Small intestine (tissue), 7 donors: ENCODE results near the gene RNF207. TPM values are rescaled to one million over a fixed set of nuclear protein-coding genes. Genes with fewer than 3 reads are reported as not detected.
"Not testable (repeated sequence)": the region's sequence is repeated elsewhere in the genome, so short reads cannot be mapped to it uniquely, and the experiment has no call there.

Source experiments
- DNase-seq, 2 donors: peaks; one replicate each; pipeline versions ENCODE4 v3.0.0 to v3.0.0-alpha.2; 2013
- FAIRE-seq: peaks from 2 replicates; lab custom pipeline; 2012; peaks lifted over from hg19 to GRCh38; lab: Jason Lieb, UNC
- H3K27ac ChIP-seq, 3 donors: one replicate each; pipeline ENCODE4 v1.5.1; 2013; ENCODE audit warnings: low read length in 2 of 3, mild to moderate bottlenecking in 2 of 3, control low read depth in 1 of 3, inconsistent platforms in 1 of 3, low read depth in 1 of 3, moderate library complexity in 1 of 3
- H3K27me3 ChIP-seq, 3 donors: one replicate each; pipeline ENCODE4 v1.6.1; 2013; ENCODE audit warnings: low read length in 3 of 3, inconsistent platforms in 1 of 3; ENCODE audit not compliant: control insufficient read depth in 3 of 3, insufficient read depth in 3 of 3
- H3K36me3 ChIP-seq, 3 donors: one replicate each; pipeline ENCODE4 v1.6.1; 2013; ENCODE audit warnings: low read length in 3 of 3, inconsistent platforms in 1 of 3, low read depth in 1 of 3, mild to moderate bottlenecking in 1 of 3, moderate library complexity in 1 of 3; ENCODE audit not compliant: control insufficient read depth in 3 of 3, insufficient read depth in 2 of 3
- H3K4me1 ChIP-seq, 3 donors: one replicate each; pipeline ENCODE4 v1.6.1; 2013; ENCODE audit warnings: low read length in 2 of 3, inconsistent platforms in 1 of 3, low read depth in 1 of 3, mild to moderate bottlenecking in 1 of 3, moderate library complexity in 1 of 3; ENCODE audit not compliant: control insufficient read depth in 3 of 3, insufficient read depth in 2 of 3
- H3K4me3 ChIP-seq, 3 donors: one replicate each; pipeline ENCODE4 v1.5.1; 2013; ENCODE audit warnings: low read length in 3 of 3, control low read depth in 1 of 3, inconsistent platforms in 1 of 3, low read depth in 1 of 3, mild to moderate bottlenecking in 1 of 3, moderate library complexity in 1 of 3
- H3K9me3 ChIP-seq, 2 donors: one replicate each; pipeline ENCODE4 v1.6.1; 2013; ENCODE audit warnings: low read depth in 1 of 2, low read length in 1 of 2; ENCODE audit not compliant: control insufficient read depth in 2 of 2, insufficient read depth in 1 of 2
- WGBS, 3 donors: extraction: QIAGEN DNeasy Blood & Tissue Kit; methylation state at CpG; one replicate each; pipeline ENCODE4 v1.1.7; 2013; 5-methylcytosine and 5-hydroxymethylcytosine counted together
- polyA plus RNA-seq, 4 donors: library from polyadenylated mRNA; stranded (reverse) in 3 of 4; unstranded in 1 of 4; fragments of 200-250 nt in 3 of 4; fragments of 120-200 nt in 1 of 4; gene quantifications; one replicate each; pipeline versions ENCODE4 v1.2.1 to v1.2.3, GENCODE V29; 2013
- donor health status: healthy with polysubstance abuse.
- donor health status: control.
- donor health status: control.
- donor health status: Bipolar disorder and iron deficiency.
- donor health status: healthy.

The RNF207 gene
- polyA plus RNA-seq, 4 donors, result 5.1 to 40.0 (median 17.6) TPM

DNA sequence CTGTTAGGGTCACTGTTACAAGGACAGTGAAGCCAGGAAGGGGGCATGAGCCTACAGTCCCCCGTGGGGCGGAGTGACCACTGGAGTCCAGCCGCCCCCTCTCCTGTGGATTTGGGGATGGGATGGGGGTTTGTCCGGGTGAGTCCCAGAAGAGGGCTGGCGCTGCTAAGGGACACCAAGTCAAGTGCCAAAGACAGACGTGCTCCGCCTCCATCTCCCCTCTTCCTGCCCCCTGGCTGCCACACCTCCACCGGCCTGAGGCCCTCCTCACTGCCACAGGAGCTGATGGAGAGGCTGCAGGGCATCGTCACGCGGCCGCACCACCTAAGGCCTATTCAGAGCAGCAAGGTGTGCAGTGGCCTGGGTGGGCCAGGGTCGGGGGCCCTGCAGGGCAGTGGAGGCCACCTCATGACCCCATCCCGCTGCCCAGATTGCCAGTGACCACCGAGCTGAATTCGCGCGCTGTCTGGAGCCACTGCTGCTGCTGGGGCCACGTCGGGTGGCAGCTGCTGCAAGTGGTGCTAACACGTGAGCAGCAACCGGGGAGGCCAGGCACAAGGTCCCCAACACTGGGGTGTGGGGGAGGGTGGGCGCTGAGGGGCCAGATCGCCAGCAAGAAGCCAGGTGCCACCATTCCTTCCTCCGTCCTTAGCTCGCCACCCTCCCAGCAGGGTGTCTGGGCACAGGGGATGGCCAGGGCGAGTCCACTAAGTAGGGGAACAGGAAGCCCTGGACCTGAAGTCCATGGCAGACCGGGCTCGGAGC is 4.9 kb downstream of the RNF207 start:
- no peaks in the 10 kb centered on the region for H3K27me3 ChIP-seq
- no peak overlapping the region for H3K27ac ChIP-seq
- peaks cover 0 to 11% (median 0%) of the 10 kb centered on the region in 3 donors for H3K4me1 ChIP-seq
- H3K9me3 ChIP-seq, result no peaks in the 10 kb centered on the region
- no peak for DNase-seq
- WGBS, 3 donors, result 94 to 96% (median 95%) methylated on average over 26 to 29 of the region's 29 CpGs
- no peak for FAIRE-seq
- H3K4me3 ChIP-seq, result no peak overlapping the region
- peaks cover 0 to 54% (median 0%) of the 10 kb centered on the region in 3 donors for H3K36me3 ChIP-seq

DNA sequence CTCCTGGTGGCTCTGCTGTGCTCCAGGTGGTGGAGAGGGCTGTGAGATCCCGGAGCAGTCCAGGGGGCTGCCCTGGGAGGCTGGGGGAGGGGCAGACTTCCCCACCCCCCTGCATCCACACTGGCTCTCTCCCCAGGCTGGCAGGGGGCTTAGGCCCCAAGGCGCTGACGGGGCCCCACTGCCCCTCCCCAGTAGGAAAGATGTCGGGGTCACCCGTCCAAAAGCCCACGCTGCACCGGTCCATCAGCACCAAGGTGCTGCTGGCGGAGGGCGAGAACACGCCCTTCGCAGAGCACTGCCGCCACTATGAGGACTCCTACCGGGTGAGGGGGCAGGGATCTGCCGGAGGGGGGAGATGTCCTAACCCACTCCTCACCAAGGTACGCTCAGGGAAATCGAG is 5.8 kb downstream of the RNF207 start:
- H3K4me3 ChIP-seq, result no peak overlapping the region
- DNase-seq (no peak), FAIRE-seq (no peak)
- H3K36me3 ChIP-seq, result peaks cover 0 to 61% (median 0%) of the 10 kb centered on the region in 3 donors
- H3K9me3 ChIP-seq, result no peaks in the 10 kb centered on the region
- WGBS, 3 donors, result 89 to 93% (median 93%) methylated on average over 14 to 16 of the region's 16 CpGs
- H3K27ac ChIP-seq, result no peak overlapping the region
- no peaks in the 10 kb centered on the region for H3K27me3 ChIP-seq
- peaks cover 0 to 7% (median 0%) of the 10 kb centered on the region in 3 donors for H3K4me1 ChIP-seq

DNA sequence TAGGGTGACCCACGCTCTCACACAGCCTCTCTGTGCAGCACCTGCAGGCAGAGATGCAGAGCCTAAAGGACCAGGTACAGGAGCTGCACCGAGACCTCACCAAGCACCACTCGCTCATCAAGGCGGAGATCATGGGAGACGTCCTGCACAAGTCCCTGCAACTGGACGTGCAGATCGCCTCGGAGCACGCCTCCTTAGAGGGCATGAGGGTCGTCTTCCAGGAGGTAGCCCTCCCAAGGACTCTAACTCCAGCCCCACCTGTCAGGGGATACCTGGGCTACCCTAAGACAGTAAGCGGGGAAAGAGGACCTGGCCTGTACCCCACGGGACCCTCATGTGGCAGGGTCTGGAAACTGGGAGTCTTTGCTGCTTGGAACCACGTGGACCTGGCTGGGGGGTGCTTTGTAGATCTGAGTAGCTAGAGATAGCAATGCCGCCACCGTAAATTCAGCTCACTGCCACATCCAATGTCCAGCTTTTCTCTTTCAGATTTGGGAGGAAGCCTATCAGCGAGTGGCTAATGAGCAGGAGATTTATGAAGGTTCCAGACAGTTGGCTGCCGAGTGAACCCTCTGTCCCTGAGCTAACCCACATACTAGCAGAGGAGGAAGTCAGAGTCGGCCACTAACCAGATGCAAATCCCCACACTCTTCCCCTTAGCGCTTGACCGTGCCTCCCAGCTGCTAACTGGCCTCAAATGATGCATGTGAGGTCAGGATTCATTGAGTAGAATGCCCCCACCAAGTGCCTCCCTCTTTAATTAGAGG is 6.5 kb downstream of the RNF207 start:
- Histone ChIP-seq H3K4me1 (peaks cover 0 to 3% (median 0%) of the 10 kb centered on the region in 3 donors), H3K36me3 (peaks cover 0 to 66% (median 0%) of the 10 kb centered on the region in 3 donors), H3K27ac (no peak overlapping the region), H3K4me3 (no peak overlapping the region), H3K27me3 (no peaks in the 10 kb centered on the region), H3K9me3 (no peaks in the 10 kb centered on the region)
- DNase-seq (no peak), FAIRE-seq (no peak)
- 76 to 84% (median 83%) methylated on average over 20 of the region's 20 CpGs for WGBS, 3 donors

DNA sequence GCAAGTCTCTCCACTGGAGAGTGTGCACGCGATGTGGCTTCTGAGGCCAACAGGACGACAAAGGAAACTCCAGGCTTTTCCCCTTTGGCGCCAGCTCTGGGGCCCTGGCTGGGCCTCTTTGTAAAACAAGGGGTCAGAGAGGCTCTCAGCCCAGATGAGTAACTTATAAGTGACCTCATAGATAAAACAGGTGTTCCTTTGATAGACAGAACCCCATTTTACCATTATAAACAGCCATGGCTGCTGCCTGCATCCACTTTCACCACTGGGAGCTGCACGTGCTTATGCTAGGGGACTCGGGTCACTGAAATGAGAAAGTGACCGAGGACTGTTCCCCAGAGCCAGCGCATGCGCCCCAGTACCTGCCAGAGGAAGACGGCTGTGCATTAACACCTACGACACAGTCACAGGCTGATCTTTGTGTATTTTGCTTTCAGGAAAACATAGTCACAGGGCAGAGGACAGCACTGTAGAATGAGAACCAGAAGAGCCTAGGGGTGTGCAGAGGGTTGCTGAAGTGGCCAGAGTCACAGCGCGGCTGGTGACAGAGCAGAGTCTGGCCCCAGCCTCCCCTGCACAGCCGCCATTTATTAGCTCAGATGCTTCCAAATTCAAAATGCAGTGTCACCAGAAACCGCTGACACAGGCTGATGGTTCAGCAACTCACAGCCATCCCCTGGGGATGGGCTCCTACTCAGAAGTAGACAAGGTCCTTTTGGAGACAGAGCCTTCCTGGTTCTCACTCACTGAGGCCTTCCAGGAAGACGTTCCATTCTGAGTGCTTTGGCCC is 12.7 kb downstream of the RNF207 start:
- H3K27me3 ChIP-seq, result no peaks in the 10 kb centered on the region
- no peak overlapping the region for H3K4me3 ChIP-seq
- DNase-seq, result peak in 1 of 2 donors; percentile 77
- 69 to 73% (median 71%) methylated on average over 16 of the region's 16 CpGs for WGBS, 3 donors
- no peaks in the 10 kb centered on the region for H3K9me3 ChIP-seq
- FAIRE-seq, result no peak
- peaks cover 0 to 29% (median 0%) of the 10 kb centered on the region in 3 donors for H3K4me1 ChIP-seq
- H3K27ac ChIP-seq, result no peak overlapping the region
- H3K36me3 ChIP-seq, result peaks cover 0 to 61% (median 0%) of the 10 kb centered on the region in 3 donors

DNA sequence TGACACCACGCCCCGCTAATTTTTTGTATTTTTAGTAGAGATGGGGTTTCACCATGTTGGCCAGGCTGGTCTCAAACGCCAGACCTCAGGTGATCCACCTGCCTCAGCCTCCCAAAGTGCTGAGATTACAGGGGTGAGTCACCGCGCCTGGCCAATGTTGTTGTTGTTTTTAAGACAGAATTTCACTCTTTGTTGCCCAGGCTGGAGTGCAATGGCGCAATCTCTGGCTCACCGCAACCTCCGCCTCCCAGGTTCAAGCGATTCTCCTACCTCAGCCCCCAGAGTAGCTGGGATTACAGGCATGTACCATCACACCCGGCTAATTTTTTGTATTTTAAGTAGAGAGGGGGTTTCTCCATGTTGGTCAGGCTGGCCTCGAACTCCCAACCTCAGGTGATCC is 13.7 kb downstream of the RNF207 start:
- 85 to 87% (median 85%) methylated on average over 11 of the region's 11 CpGs for WGBS, 3 donors
- Histone ChIP-seq H3K4me1 (peaks cover 0 to 40% (median 0%) of the 10 kb centered on the region in 3 donors), H3K36me3 (peaks cover 0 to 66% (median 5%) of the 10 kb centered on the region in 3 donors)
- not testable (repeated sequence) for H3K9me3 ChIP-seq, FAIRE-seq, H3K27me3 ChIP-seq, H3K27ac ChIP-seq, DNase-seq, H3K4me3 ChIP-seq

DNA sequence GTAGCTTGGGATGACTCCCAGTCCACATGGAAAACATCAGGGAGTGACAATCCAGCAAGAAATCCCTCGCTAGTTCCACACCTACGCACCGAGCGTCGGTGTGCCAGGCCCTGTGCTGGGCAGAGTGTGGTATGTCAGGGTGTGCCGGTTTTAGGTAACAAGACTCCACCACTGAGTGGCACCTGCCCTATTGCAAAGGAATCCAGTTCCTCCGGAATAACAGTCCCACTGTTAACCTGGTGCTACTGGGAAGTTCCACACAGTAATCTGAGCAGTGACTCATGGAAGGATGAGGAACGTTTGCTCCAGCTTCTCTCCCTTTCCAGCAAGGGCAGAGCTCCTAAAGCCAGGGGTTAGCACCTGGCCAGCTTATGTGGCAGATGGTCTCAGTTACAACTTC is 14.3 kb downstream of the RNF207 start:
- Histone ChIP-seq H3K9me3 (no peaks in the 10 kb centered on the region), H3K27ac (no peak overlapping the region), H3K27me3 (no peaks in the 10 kb centered on the region), H3K4me1 (peaks cover 0 to 46% (median 0%) of the 10 kb centered on the region in 3 donors), H3K4me3 (no peak overlapping the region), H3K36me3 (peaks cover 0 to 72% (median 6%) of the 10 kb centered on the region in 3 donors)
- DNase-seq (no peak), FAIRE-seq (no peak)
- WGBS, 3 donors, result 76 to 86% (median 83%) methylated on average over 8 of the region's 8 CpGs

DNA sequence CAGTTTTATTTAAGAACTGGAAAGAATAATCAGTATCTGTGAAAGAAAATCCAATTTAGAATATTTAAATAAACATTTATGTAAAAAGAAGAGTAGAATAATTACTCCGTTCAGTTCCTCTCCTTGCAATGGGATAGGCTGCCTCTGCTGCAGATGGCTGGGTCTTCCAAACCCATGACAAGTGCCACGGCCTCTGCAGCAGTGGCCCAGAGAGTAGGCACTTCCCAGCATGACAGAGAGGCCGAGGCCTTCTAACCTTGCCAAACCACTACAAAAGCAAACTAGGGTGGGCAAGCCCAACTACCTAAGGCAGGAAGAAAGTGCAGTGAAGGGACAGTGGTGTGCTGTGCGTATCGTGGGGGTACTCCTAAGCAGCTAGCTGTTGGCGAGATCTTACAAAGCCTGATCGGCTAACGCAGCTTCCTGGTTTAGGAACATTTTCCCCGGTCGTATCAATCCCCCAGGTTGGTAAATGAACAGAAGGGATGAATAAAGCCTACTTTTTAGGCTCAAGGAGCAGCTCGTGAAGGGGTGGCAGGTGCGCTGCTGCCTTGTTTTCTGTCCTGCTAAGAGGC is 15.4 kb downstream of the RNF207 start:
- no peaks in the 10 kb centered on the region for H3K9me3 ChIP-seq
- peaks cover 0 to 52% (median 0%) of the 10 kb centered on the region in 3 donors for H3K4me1 ChIP-seq
- no peak for FAIRE-seq
- no peak for DNase-seq
- WGBS, 3 donors, result 94 to 96% (median 95%) methylated on average over 12 of the region's 12 CpGs
- H3K27me3 ChIP-seq, result no peaks in the 10 kb centered on the region
- H3K27ac ChIP-seq, result no peak overlapping the region
- H3K4me3 ChIP-seq, result no peak overlapping the region
- H3K36me3 ChIP-seq, result peaks cover 0 to 73% (median 9%) of the 10 kb centered on the region in 3 donors
